GM12878 (cell line): ENCODE data around the gene TSHR. TPM values are rescaled to one million over a fixed set of nuclear protein-coding genes. Genes with fewer than 3 reads are reported as not detected.

ENCODE experiments used
- ATAC-seq: fragments of 200-7000 bp; cut with Tn5 transposase; 3 replicates; pipeline ENCODE4 v1.9.1; 2020; ENCODE audit warnings: mild to moderate bottlenecking, moderate library complexity
- BruUV-seq: library from RNA; stranded (reverse); fragments of 400-500 nt; replicated peaks from 2 replicates; lab custom pipeline; 2021; lab: Mats Ljungman, UMichigan
- CTCF ChIA-PET: fragments of 300-600 bp; sonication (Branson Sonifier 250); formaldehyde crosslinking; extraction: SDS; loops from one replicate; lab custom pipeline; 2021; ENCODE audit warnings: inconsistent platforms; lab: Yijun Ruan, JAX
- POLR2A ChIA-PET: fragments of 350-600 bp; formaldehyde crosslinking; extraction: SDS; loops from one replicate; lab custom pipeline; 2021; ENCODE audit warnings: inconsistent platforms; lab: Charles Lee
- RAD21 ChIA-PET: fragments of 300-600 bp; sonication (Branson Sonifier 250); formaldehyde crosslinking; loops from one replicate; lab custom pipeline; 2023; ENCODE audit warnings: antibody characterized with exemption; ENCODE audit not compliant: unreplicated experiment; lab: Charles Lee
- SMC1A ChIA-PET: fragments of 300-600 bp; sonication (Branson Sonifier 250); formaldehyde crosslinking; loops from one replicate; lab custom pipeline; 2023; ENCODE audit not compliant: unreplicated experiment, uncharacterized antibody; lab: Charles Lee
- DNase-seq: peaks from one replicate; pipeline ENCODE4 v3.0.0-alpha.2; 2011; ENCODE audit warnings: low read depth, low spot score
- FAIRE-seq: peaks from 3 replicates; lab custom pipeline; 2011; peaks lifted over from hg19 to GRCh38; lab: Jason Lieb, UNC
- H2AFZ ChIP-seq: 2 replicates; pipeline ENCODE4 v1.6.0; 2011; ENCODE audit warnings: low read depth, low read length, control low read depth; ENCODE audit not compliant: control insufficient read depth
- H3K27ac ChIP-seq: 2 replicates; pipeline ENCODE4 v1.5.1; 2011; ENCODE audit warnings: control low read depth; ENCODE audit not compliant: control insufficient read depth, insufficient read depth
- H3K27me3 ChIP-seq, 2 experiments: replicated peaks in 1 of 2; 2 replicates each; pipeline versions ENCODE4 v1.6.0 to v1.6.1; 2011; ENCODE audit warnings: low read length in 1 of 2; ENCODE audit not compliant: control insufficient read depth in 2 of 2, insufficient read depth in 2 of 2
- H3K36me3 ChIP-seq, 2 experiments: 2 replicates each; pipeline ENCODE4 v1.5.1; 2011; ENCODE audit warnings: low read length in 1 of 2; ENCODE audit not compliant: control insufficient read depth in 2 of 2, insufficient read depth in 2 of 2
- H3K4me1 ChIP-seq: 2 replicates; pipeline ENCODE4 v1.6.1; 2011; ENCODE audit warnings: mild to moderate bottlenecking, low read length, moderate library complexity, mixed read lengths; ENCODE audit not compliant: control insufficient read depth, insufficient read depth
- H3K4me2 ChIP-seq: 2 replicates; pipeline ENCODE4 v1.6.0; 2011; ENCODE audit warnings: control low read depth; ENCODE audit not compliant: control insufficient read depth, insufficient read depth
- H3K4me3 ChIP-seq: fragments of 200-600 bp; sonication (generic); 2 replicates; pipeline ENCODE4 v1.5.1; 2016
- H3K79me2 ChIP-seq: 2 replicates; pipeline ENCODE4 v1.6.0; 2011; ENCODE audit warnings: low read length; ENCODE audit not compliant: control insufficient read depth, insufficient read depth
- H3K9ac ChIP-seq: 2 replicates; pipeline ENCODE4 v1.8.0; 2011; ENCODE audit warnings: low read length, control low read depth, mixed read lengths; ENCODE audit not compliant: control insufficient read depth, insufficient read depth
- H3K9me3 ChIP-seq: replicated peaks from 3 replicates; pipeline ENCODE4 v1.5.1; 2011; ENCODE audit warnings: mild to moderate bottlenecking, low read length; ENCODE audit not compliant: control insufficient read depth, insufficient read depth
- H4K20me1 ChIP-seq: 2 replicates; pipeline ENCODE4 v1.6.0; 2011; ENCODE audit not compliant: control insufficient read depth, insufficient read depth
- BRCA1 ChIP-seq: IDR thresholded peaks from 2 replicates; pipeline ENCODE4 v1.6.1; 2011; ENCODE audit warnings: low read depth, low read length, improper control_type of control experiment
- CHD4 ChIP-seq: fragments of 200-600 bp; sonication (generic); IDR thresholded peaks from 2 replicates; pipeline ENCODE4 v1.6.1; 2016; ENCODE audit warnings: mild to moderate bottlenecking
- CREM ChIP-seq: IDR thresholded peaks from 2 replicates; pipeline ENCODE4 v1.6.1; 2014; ENCODE audit warnings: antibody characterized with exemption, low read depth
- IKZF2 ChIP-seq, 2 experiments: fragments of 450-650 bp; IDR thresholded peaks; 2 replicates each; pipeline ENCODE4 v1.6.1; 2017; ENCODE audit warnings: mild to moderate bottlenecking in 2 of 2, moderate library complexity in 2 of 2
- MEF2A ChIP-seq: IDR thresholded peaks from 2 replicates; pipeline ENCODE4 v1.6.1; 2011; ENCODE audit warnings: low read depth, mild to moderate bottlenecking, low read length, moderate library complexity; ENCODE audit not compliant: insufficient read depth
- RAD21 ChIP-seq: IDR thresholded peaks from 2 replicates; pipeline ENCODE4 v1.6.1; 2011; ENCODE audit warnings: mild to moderate bottlenecking, low read depth, low read length, moderate library complexity; ENCODE audit not compliant: insufficient read depth
- SMC3 ChIP-seq: IDR thresholded peaks from 2 replicates; pipeline ENCODE4 v1.6.1; 2011; ENCODE audit warnings: low read length, improper control_type of control experiment, borderline replicate concordance
- ZBED1 ChIP-seq: IDR thresholded peaks from 2 replicates; pipeline ENCODE4 v1.6.1; 2016; ENCODE audit warnings: borderline replicate concordance
- WGBS: methylation state at CpG from one replicate; pipeline ENCODE4 v1.1.6; 2016; ENCODE audit warnings: low lambda C conversion rate; ENCODE audit not compliant: insufficient replicate concordance, insufficient coverage; ENCODE audit errors: missing lambda C conversion rate; 5-methylcytosine and 5-hydroxymethylcytosine counted together
- in situ Hi-C: fragments of 300-500 bp; cut with MboI; formaldehyde crosslinking; loops from 9 replicates; pipeline ENCODE4 v1.14.3; 2018; ENCODE audit warnings: mixed read lengths
- intact Hi-C: fragments of 100-400 bp; cut with micrococcal nuclease; formaldehyde crosslinking; loops from one replicate; pipeline ENCODE4 v1.14.2; 2022; ENCODE audit not compliant: unreplicated experiment
- polyA plus RNA-seq, 11 experiments: library from polyadenylated mRNA; depleted of rRNA in 4 of 11; unstranded in 6 of 11; stranded (reverse) in 5 of 11; fragments of >200 nt; fragmentation: Nextera tagmentation in 4 of 11; fragmentation: Illumina TruSeq in 1 of 11; extraction: Ambion mirVana in 4 of 11; extraction: Trizol in 1 of 11; gene quantifications; 1 replicate in 1 of 11; 2 replicates in 10 of 11; pipeline versions ENCODE4 v1.2.1 to v1.2.3, GENCODE V29; 2011 to 2016; ENCODE audit warnings: inconsistent platforms in 2 of 11, missing spikeins in 2 of 11, low read depth in 1 of 11
- total RNA-seq, 4 experiments: library from RNA; depleted of rRNA in 3 of 4; stranded (reverse); fragments of >200 nt in 3 of 4; fragmentation: Illumina TruSeq in 1 of 4; extraction: Trizol in 1 of 4; gene quantifications; 2 replicates each; pipeline versions ENCODE4 v1.2.1 to v1.2.3, GENCODE V29; 2013 to 2021
- TF ChIP-seq, protein P1 (sequence below), 3 experiments: IDR thresholded peaks in 2 of 3; conservative IDR thresholded peaks in 1 of 3; 2 replicates each; pipeline ENCODE4 v1.5.1; 2011; ENCODE audit warnings: low read depth in 3 of 3, low read length in 3 of 3, mild to moderate bottlenecking in 3 of 3, control low read depth in 2 of 3, moderate library complexity in 2 of 3, inconsistent platforms in 1 of 3, mixed read lengths in 1 of 3; ENCODE audit not compliant: control insufficient read depth in 2 of 3, insufficient read depth in 1 of 3; ENCODE audit errors: extremely low read depth in 1 of 3

The TSHR gene
- total and polyA plus RNA-seq, 10 of the 15 experiments (the other 5 are each of a cell fraction or from before 2014, with no cell fraction given) = 0.06 to 0.31 TPM; not detected in 8

DNA sequence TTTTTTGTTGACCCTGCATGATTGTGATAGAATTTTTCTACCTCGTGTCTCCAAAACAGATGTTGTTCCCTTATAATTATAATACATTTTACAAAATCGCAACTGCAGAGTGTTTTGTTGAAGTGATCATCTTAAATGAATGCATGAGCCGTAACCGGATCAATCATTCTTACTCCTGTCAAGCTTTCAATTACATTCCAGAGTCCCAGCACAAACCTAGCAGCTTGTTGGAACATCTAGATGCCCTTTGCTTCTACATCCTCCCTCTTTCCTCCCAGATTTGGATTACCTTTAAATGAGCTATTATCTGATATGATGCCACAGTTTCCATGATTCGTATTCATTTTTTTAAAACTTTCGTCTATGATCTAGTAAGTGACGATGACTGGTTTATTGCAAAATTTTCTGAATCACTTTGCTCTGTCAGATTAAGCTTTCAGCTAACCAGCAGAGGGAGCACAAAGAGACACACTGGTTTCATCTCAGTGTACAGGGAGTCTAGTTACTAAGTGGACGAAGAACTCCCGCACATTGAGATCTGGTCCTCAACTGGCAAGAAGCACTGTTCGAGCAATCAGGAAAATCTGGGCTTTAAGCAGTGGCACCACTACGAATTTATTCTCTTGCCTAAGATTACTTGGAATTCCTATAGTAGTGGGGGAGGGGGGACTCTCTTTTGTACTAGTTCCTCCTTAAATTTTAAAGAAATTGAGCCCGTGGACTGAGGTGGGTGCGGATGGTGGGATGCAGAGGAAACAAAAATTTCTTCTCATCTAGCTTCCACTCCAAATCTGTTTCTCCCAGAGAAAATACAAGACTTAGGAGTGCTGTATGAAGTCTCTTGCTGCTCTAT, 40.9 kb downstream of the TSHR start:
- no peaks in the 10 kb centered on the region for H3K4me1 ChIP-seq

More for the DNA sequence above, 40.9 kb downstream of the TSHR start:
- Histone ChIP-seq H3K27me3 (no peaks in the 10 kb centered on the region), H3K79me2 (no peaks in the 10 kb centered on the region), H2AFZ (no peak overlapping the region), H3K4me3 (no peak overlapping the region), H4K20me1 (no peaks in the 10 kb centered on the region), H3K4me2 (no peak overlapping the region)
- ChIA-PET RAD21 (interaction anchor here (1.1 to 2.8 kb wide), 10 partner anchors 9 to 468 kb away, joined by 3 to 25 read pairs (median 4); no protein-coding TSS in a partner anchor), POLR2A (no interaction called here)
- intact Hi-C loops = loop anchor here (1.0 to 2.0 kb wide), 3 partner anchors 168 to 217 kb away; no protein-coding TSS in a partner anchor
- DNase-seq = no peak
- TF ChIP-seq ZBED1 = no peak
- TF ChIP-seq BRCA1 = no peak
- peak; percentile 79 for TF ChIP-seq SMC3
- no peak for TF ChIP-seq IKZF2 (IDR thresholded peaks at IDR 0.05)
- no peak for TF ChIP-seq CHD4
- TF ChIP-seq CREM = no peak
- TF ChIP-seq, protein P1, sequence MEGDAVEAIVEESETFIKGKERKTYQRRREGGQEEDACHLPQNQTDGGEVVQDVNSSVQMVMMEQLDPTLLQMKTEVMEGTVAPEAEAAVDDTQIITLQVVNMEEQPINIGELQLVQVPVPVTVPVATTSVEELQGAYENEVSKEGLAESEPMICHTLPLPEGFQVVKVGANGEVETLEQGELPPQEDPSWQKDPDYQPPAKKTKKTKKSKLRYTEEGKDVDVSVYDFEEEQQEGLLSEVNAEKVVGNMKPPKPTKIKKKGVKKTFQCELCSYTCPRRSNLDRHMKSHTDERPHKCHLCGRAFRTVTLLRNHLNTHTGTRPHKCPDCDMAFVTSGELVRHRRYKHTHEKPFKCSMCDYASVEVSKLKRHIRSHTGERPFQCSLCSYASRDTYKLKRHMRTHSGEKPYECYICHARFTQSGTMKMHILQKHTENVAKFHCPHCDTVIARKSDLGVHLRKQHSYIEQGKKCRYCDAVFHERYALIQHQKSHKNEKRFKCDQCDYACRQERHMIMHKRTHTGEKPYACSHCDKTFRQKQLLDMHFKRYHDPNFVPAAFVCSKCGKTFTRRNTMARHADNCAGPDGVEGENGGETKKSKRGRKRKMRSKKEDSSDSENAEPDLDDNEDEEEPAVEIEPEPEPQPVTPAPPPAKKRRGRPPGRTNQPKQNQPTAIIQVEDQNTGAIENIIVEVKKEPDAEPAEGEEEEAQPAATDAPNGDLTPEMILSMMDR (IDR thresholded peaks at IDR 0.05 in 2 of 3, conservative IDR thresholded peaks at IDR 0.05 in 1 of 3; ENCODE audit: control insufficient read depth in 2 of 3, extremely low read depth in 1 of 3, insufficient read depth in 1 of 3, low read depth in 3 of 3, low read length in 3 of 3) = peak; percentile 53 to 59 (median 56)
- no peak for TF ChIP-seq MEF2A
- peak; percentile 73 for TF ChIP-seq RAD21
- TF ChIP-seq, all 136 proteins: peak for 3
- ChIA-PET SMC1A (interaction anchor here (0.9 to 2.6 kb wide), 12 partner anchors 9 to 468 kb away, joined by 3 to 27 read pairs (median 6); no protein-coding TSS in a partner anchor), CTCF (interaction anchor here (0.6 to 4.8 kb wide), 32 partner anchors 9 to 941 kb away, joined by 3 to 96 read pairs (median 4); partner anchors contain the start of gene TSHR)
- Histone ChIP-seq H3K27ac (no peak overlapping the region), H3K9ac (no peak overlapping the region), H3K9me3 (no peaks in the 10 kb centered on the region), H3K36me3 (no peaks in the 10 kb centered on the region)
- 16% methylated on average over 13 of the region's 13 CpGs for WGBS
- in situ Hi-C loops = loop anchor here (5.0 kb wide), 1 partner anchor 176 kb away; no protein-coding TSS in a partner anchor
- no TSS peak for BruUV-seq
- ATAC-seq (peak; percentile 92), FAIRE-seq (peak; percentile 97)
